BE2C (cell line): ENCODE data around the gene ATP10A.

Experiments used
- DNase-seq: peaks from one replicate; pipeline ENCODE4 v3.0.0-alpha.2; 2020
- H3K27me3 ChIP-seq: fragments of 250-450 bp; sonication (Bioruptor Pico); 2 replicates; pipeline ENCODE4 v1.5.1; 2020; ENCODE audit warnings: mild to moderate bottlenecking
- H3K36me3 ChIP-seq: fragments of 250-450 bp; sonication (Bioruptor Pico); 2 replicates; pipeline ENCODE4 v1.5.1; 2020; ENCODE audit warnings: mild to moderate bottlenecking
- H3K4me1 ChIP-seq: fragments of 250-450 bp; sonication (Bioruptor Pico); 2 replicates; pipeline ENCODE4 v1.5.1; 2020
- H3K4me3 ChIP-seq: 2 replicates; pipeline ENCODE4 v1.5.1; 2011; ENCODE audit warnings: low read depth, low read length
- H3K9me3 ChIP-seq: fragments of 250-450 bp; sonication (Bioruptor Pico); 2 replicates; pipeline ENCODE4 v1.5.1; 2020
- TF ChIP-seq, protein P1 (sequence below): IDR thresholded peaks from 2 replicates; pipeline ENCODE4 v1.5.1; 2012; ENCODE audit warnings: mild to moderate bottlenecking, low read depth, low read length

Gene ATP10A

DNA sequence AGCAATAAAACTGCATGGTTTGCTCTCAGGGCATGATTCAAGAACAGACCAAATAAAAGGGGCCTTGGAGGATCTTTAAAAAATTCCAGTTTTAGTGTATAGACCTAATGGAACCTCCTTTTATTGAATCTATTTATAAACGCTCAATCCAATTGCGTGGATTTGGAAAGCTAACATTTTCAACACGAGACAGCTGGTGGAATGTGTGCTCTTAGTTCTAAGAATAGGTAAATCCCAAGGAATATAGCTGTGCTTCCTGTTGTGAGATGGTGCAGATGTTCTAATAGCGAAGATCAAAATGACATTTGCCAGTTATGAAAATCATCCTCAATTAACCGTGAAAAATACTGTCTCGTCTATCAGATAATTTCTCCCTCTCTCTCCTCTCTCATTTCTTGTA lies 192.5 kb downstream of the ATP10A start:
- Histone ChIP-seq H3K4me1 (no peaks in the 10 kb centered on the region), H3K27me3 (no peaks in the 10 kb centered on the region), H3K4me3 (no peak overlapping the region), H3K9me3 (no peaks in the 10 kb centered on the region), H3K36me3 (no peaks in the 10 kb centered on the region)
- TF ChIP-seq, protein P1, sequence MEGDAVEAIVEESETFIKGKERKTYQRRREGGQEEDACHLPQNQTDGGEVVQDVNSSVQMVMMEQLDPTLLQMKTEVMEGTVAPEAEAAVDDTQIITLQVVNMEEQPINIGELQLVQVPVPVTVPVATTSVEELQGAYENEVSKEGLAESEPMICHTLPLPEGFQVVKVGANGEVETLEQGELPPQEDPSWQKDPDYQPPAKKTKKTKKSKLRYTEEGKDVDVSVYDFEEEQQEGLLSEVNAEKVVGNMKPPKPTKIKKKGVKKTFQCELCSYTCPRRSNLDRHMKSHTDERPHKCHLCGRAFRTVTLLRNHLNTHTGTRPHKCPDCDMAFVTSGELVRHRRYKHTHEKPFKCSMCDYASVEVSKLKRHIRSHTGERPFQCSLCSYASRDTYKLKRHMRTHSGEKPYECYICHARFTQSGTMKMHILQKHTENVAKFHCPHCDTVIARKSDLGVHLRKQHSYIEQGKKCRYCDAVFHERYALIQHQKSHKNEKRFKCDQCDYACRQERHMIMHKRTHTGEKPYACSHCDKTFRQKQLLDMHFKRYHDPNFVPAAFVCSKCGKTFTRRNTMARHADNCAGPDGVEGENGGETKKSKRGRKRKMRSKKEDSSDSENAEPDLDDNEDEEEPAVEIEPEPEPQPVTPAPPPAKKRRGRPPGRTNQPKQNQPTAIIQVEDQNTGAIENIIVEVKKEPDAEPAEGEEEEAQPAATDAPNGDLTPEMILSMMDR = no peak
- no peak for DNase-seq

GRCh38 chr15:25670025-25670554 lies 193.0 kb downstream of the ATP10A start:
- no peak for DNase-seq
- H3K4me1 ChIP-seq = no peaks in the 10 kb centered on the region
- H3K4me3 ChIP-seq = no peak overlapping the region
- TF ChIP-seq, protein P1 = no peak
- H3K9me3 ChIP-seq = no peaks in the 10 kb centered on the region
- H3K36me3 ChIP-seq = no peaks in the 10 kb centered on the region
- H3K27me3 ChIP-seq = no peaks in the 10 kb centered on the region

DNA sequence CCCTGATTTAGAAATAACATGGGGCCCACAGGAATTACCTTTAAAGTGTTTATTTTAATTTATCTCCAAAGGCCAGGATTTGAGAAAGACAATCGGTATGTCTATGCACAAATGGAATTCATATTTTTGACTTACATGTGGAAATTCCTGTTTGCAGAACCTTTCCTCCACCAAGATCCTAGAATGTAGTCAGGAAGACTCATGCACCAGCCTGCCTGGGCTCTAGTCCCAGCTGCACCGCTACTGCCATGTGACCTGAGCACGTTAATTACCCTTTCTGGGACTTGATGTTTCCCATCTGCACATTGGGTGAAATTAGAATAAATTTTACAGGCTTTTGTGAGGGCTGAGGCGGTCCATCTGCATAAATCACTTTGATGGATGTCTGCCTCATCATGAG lies 194.2 kb downstream of the ATP10A start:
- no peak overlapping the region for H3K4me3 ChIP-seq
- no peaks in the 10 kb centered on the region for H3K36me3 ChIP-seq
- DNase-seq = no peak
- no peaks in the 10 kb centered on the region for H3K9me3 ChIP-seq
- H3K27me3 ChIP-seq = no peaks in the 10 kb centered on the region
- TF ChIP-seq, protein P1 = no peak
- no peaks in the 10 kb centered on the region for H3K4me1 ChIP-seq

GRCh38 chr15:25668236-25668795 lies 194.8 kb downstream of the ATP10A start:
- H3K4me1 ChIP-seq = no peaks in the 10 kb centered on the region
- no peaks in the 10 kb centered on the region for H3K36me3 ChIP-seq
- no peak for DNase-seq
- no peaks in the 10 kb centered on the region for H3K9me3 ChIP-seq
- no peak overlapping the region for H3K4me3 ChIP-seq
- no peaks in the 10 kb centered on the region for H3K27me3 ChIP-seq
- TF ChIP-seq, protein P1 = no peak

- Histone ChIP-seq H3K4me1 (no peaks in the 10 kb centered on the region), H3K27me3 (no peaks in the 10 kb centered on the region), H3K9me3 (no peaks in the 10 kb centered on the region), H3K4me3 (no peak overlapping the region), H3K36me3 (no peaks in the 10 kb centered on the region)
- no peak for DNase-seq
- TF ChIP-seq, protein P1 = no peak
Observed at GRCh38 chr15:25667829-25668228, 195.3 kb downstream of the ATP10A start.

DNA sequence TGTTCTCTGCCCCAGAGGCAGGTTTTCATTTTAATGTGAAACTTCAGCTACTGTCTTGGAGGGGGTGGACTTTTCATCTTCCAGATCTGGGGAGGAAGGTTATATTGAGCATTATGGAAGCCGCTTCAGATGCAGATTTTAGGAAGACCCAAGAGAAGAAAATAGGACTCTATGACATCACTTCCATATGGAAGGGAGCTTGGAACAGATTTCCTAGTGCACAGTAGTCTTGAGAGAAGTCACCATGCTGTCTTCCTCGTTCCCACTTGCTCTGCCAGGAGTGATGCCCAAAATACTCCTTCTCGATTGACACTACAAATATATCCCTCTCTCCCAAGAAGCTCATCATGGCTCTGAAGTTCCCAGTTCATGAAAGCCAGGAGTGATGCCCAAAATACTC lies 197.2 kb downstream of the ATP10A start:
- DNase-seq = no peak
- TF ChIP-seq, protein P1 = no peak
- Histone ChIP-seq H3K9me3 (no peaks in the 10 kb centered on the region), H3K4me3 (no peak overlapping the region), H3K27me3 (no peaks in the 10 kb centered on the region), H3K4me1 (no peaks in the 10 kb centered on the region), H3K36me3 (no peaks in the 10 kb centered on the region)
